GM18507 (cell line): ENCODE results near the gene TCL1B.

Experiments used
- DNase-seq: peaks from one replicate; pipeline ENCODE4 v3.0.0; 2011; ENCODE audit warnings: low read depth; ENCODE audit not compliant: insufficient read length; ENCODE audit errors: extremely low spot score
- FAIRE-seq: peaks from 2 replicates; lab custom pipeline; 2011; peaks lifted over from hg19 to GRCh38; lab: Jason Lieb, UNC

The TCL1B gene

DNA sequence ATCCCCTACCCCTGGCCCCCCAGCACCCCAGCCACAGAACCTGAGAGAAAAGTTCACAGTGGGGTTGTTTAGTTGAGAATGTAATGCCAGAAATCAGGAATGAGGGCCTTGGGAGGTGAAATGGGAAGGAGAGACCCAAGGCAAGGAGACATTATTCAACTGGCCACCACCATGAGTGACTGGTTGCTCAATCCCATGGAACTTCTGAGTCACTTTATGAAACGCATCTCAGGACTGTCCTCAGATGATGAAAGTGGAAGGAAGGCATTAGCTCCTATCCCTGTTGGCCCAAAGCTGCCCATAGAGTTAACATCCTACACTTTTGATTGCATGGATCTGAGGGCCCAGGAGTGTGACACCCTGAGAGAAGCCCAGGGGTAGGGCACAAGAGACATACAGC is 53.1 kb downstream of the TCL1B start:
- no peak for DNase-seq
- no peak for FAIRE-seq

GRCh38 chr14:95741038-95741490 is 54.8 kb downstream of the TCL1B start:
- DNase-seq = no peak
- FAIRE-seq = no peak

DNA sequence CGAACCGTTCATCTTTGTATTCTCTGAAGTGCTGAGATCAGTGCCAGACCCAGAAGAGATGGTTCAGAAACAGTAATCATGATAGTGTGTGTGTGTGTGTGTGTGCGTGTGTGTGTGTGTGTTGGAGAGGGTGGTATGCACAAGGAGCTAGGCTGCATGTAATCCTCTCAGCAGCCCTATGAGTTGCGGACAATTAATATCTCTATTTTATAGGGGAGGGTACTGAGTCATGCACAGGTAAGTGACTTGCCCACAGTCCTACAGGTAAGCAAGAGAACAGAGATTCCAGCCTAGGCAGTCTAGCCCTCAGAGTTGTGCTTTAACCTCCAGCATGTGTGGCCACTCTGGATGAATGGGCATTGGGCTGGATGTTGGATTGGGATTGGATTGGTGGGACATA is 55.6 kb downstream of the TCL1B start:
- no peak for FAIRE-seq
- no peak for DNase-seq
